CD4-positive, alpha-beta T cell treated with Interleukin-1 beta for 1 hour (primary cell): ENCODE data around the gene CETN1.

Source experiments
- DNase-seq, 2 donors: peaks; one replicate each; pipeline ENCODE4 v3.0.0-alpha.2; 2020 to 2022

The CETN1 gene

DNA sequence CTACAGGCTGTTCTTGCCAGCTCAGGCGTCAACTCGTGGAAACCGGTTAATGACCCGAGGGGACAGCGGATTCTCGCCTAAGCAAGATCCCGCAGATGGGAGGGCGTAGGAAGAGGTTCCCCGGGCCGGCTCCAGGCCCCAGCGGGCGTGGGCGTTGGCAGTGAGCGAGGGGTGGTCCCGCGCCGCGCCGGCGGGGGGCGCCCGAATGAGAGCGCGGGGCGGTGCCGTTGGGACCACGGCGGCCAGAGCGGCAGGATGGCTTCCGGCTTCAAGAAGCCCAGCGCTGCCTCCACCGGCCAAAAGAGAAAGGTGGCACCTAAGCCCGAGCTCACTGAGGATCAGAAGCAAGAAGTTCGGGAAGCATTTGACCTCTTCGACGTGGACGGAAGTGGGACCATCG lies at the start of gene CETN1:
Gene CETN1, plus strand, starts transcription at position 227 of the 400 bp plus-strand sequence. Its CDS starts 29 bp downstream, at position 256.
- no peak for DNase-seq

DNA sequence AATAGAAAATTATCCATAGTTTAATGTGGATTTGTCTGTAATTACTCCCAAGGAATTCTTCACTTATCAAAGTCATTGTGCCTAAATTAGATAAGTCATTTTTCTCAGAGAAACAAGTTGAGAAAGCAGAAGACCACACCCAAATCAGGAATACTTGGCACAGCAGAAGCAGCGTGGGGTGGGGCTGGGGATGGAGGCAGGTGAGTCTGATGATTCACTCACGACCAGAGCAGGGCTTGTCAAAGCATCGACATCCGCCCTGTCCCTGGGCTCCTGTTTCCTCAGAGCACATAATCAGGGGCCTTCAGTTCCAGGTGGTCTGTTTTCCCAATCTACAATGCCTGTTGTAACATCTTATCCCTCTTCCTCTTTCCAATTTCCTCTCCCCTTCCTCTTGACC lies 48.2 kb upstream of the CETN1 start:
- DNase-seq: no peak

DNA sequence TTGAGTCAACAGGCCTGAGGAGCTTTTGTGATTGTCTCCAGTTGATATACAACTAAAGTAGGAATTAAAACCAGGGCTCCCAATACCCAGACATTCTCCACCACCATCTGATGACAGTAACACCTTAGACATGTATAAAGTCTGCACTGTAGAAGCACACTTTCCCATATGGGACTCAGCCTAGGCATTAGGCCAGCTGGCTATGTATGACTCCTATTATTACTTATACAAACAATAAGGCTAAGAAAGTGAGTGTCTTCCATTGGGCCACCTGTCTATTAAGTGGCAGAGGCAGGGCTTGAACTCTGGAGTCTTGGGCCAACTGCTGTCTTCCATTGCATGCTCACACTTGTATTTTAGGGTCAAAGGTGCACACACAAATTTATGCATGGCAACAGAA lies 47.5 kb upstream of the CETN1 start:
- DNase-seq: no peak

- DNase-seq: no peak
Measured at GRCh38 chr18:533995-534601, 46.1 kb upstream of the CETN1 start.

DNA sequence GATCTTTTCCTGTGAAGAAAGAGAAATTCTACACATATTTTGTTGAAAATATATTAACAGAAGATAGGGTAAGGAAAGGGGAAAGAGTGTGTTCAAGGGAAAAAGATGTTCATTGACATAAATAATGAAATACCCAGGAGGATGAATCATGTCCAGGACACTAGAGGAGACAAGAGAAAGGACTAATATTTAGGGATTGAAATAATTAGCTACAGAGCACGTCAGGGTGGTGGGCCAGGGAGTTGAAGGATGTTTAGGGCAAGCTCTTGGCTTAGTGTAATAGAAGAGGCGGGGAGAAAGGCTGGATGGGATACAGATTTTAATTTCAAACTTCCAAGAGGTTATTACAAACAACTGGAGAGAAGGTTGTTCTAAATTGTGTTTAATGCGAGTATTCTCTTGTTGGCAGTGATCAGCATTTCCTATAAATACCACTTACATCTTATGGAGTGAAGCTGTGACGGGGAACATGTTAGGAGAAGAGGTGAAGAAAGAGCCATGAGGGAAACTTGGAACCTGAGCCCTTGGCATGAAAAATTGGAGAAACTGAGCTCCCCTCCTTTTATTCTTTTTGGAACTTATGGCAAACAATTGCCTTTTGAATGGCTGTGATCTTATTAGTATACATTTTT lies 36.6 kb upstream of the CETN1 start:
- DNase-seq: no peak

DNA sequence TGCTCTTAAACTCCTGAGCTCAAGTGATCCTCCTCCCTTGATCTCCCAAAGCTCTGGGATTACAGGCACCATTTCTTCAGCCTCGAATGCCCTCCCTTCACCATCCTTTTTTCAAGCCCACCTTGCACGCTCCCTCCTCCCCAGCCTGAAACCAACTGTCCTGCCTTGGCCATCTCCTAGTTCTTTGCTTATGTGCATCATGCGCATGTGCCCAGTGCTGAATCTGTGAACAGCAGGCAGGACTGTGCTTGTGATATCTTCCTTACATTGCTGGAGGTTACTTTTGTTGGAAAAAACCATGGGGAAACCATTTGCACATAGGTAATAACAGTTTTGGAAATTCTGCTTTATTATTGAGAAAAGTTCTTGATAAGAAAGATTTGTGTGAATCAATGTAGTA lies 30.2 kb upstream of the CETN1 start:
- no peak for DNase-seq

- no peak for DNase-seq
Measured at GRCh38 chr18:551404-552061, 28.6 kb upstream of the CETN1 start.

DNA sequence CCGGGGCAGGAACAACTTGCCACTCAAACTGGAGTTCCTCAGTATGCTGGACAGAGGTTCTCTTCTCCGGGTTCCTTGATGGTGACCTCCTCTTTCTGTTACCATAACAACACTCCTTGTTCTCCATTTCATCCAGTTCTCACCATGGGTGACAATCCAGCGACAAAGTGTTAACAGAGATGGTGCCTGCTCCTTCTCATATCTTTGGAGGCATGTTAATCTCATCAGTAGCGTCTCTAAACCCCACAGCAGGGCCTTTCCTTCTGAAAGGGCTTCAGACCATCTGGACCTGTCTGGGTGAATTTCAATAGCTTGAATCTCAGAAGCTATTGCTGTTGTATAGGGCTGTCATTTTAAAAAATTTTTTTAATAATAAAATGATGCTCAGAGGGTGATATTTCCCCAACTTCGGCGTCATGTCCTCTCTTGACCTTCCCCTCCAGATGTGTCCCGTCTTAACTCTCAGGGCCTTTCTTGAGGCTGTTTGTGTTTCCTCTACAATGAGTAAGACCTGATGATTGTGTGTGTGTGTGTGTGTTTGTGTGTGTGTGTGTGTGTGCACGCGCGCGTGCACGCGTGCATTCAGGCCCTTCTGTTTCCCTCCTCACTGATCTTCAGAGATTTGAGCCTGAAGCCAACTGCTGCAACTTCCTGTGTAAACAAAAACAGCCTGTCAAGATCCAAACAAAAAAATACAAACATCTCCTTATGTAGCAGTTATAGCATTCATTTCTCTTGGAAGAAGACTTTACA lies 24.3 kb upstream of the CETN1 start:
- no peak for DNase-seq

- no peak for DNase-seq
Measured at GRCh38 chr18:564708-565561, 15.2 kb upstream of the CETN1 start.

DNA sequence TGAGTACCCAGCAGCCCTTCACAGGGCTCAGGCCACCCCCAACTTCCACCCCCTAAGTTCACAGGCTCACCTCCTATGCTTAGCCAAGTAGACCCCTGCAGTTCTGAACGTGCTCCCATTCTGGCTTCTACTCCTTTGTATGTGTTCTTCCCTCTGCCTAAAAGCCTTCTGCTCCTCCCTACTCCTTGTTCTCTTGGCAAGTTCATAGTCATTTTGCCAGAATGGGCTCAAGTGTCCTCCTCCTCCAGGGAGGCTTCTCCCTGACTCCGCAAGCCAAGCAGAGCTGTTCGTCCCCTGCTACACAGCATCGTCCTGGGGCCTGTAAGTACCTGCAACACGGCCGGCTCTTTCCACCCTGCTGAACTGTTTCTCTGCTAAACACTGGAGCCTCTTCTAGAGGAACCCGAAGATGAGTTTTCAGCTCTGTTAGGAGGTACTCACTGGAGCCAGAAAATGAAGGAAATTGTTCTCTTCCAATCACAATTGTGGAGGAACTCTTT lies 14.6 kb upstream of the CETN1 start:
- DNase-seq: no peak

GRCh38 chr18:567122-567521 lies 13.1 kb upstream of the CETN1 start:
- no peak for DNase-seq

DNA sequence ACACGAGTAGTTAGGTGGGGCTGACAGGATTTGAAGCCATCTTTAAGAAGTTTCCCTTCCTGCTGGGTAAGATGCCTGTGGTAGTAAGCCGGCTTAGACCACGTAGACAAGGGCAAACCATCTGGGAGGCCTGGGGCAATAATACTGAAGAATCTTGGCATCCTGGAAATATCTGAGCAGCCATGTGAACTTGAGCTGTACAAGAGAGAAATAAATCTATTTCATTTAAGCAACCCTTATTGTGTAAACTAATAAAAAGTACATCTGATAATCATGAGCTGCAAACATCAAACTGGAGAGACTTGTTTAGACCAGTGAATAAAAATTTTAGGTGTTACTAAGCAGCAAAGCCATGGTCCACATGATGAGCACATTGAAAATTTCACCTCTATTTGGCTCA lies 11.4 kb upstream of the CETN1 start:
- DNase-seq: no peak

DNA sequence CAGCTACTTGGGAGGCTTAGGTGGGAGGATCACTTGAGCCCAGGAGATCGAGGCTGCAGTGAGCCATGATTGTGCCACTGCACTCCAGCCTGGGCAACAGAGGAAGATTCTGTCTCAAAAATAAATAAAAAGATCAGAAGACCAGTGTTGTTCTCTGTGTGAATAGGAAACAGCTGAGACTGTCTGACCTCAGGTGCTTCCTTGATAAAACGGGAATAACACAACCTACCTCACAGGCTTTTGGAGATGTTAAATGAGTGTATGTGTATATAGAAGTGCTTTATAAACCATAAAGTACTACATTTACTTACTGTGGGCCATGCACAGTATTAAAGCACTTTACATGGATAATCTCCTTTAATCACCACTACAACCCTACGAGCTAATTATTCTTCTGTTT lies 9.9 kb upstream of the CETN1 start:
- no peak for DNase-seq

DNA sequence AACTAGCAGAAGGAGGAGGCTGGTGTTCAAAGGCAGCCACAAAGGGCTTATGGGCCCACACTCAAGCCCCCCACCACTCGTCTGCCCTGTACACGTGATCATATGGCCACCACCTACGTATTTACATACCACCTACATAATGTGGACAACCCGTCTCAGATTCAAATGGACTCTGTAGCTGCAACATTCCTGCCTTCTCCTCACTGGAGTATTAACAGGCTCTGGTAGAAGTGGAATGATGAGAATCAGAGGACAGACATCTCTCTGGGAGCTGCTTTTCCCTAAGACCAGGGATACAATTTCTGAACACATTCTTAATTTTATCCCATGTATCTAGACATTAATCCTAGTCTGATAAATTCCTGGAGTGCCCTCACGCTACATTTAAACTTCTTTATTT lies 9.5 kb upstream of the CETN1 start:
- no peak for DNase-seq

GRCh38 chr18:572091-572830 lies 7.9 kb upstream of the CETN1 start:
- no peak for DNase-seq

GRCh38 chr18:572831-573289 lies 7.3 kb upstream of the CETN1 start:
- no peak for DNase-seq

- DNase-seq: no peak
Measured at GRCh38 chr18:573385-573784, 6.8 kb upstream of the CETN1 start.

DNA sequence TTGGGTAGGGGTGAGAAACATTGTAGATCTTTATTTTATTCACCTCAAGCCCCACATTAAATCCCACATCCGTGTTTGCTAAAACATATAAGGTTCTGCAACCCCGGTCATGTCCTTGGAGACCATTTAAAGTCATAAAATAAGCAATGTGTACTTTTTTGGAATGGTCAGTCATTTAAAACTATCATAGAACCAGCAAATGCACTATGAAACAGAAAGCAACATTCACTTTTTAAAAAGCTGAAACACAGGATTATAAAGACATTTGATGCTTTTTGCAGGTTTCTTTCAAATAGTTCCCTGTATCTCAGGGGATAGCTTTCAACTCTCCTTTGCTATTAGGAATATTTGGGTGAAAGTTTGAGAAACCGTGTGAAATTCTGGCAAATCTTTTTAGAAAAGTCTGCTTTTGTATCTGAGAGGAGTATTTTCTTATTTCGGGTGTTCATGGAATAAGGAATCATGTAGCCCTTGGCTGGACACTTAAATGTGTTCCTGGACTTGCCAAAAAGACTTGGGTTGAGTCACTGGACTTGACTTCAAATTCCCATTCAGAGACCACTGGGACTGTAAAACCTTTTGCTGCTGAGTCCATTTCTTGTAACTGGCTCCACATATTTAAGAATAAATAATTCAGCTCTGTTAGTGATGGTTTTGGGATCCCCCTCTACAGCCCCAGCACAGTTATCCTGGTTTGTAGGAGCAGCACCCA lies 5.9 kb upstream of the CETN1 start:
- no peak for DNase-seq

GRCh38 chr18:574865-575645 lies 5.1 kb upstream of the CETN1 start:
- no peak for DNase-seq

DNA sequence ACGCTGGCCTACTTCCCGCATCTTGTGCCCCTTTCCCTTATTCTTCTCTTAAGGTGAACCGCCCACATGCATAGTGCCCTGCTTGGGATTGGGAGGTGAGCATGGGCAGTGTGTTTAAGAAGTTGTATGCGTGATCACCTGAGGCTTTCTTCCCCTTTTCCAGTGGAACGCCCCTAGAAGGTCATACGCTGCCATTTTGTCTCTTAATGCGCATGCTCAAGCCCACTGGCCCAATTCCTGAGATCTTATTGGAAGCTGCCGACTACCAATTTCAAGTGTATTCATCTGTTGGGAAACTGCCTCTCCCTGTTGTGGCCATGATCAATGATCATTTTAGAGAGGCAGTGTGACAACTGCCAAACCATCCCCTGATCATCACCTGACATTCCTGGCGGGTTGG lies 3.3 kb upstream of the CETN1 start:
- no peak for DNase-seq
